CD4-positive, alpha-beta T cell (primary cell): ENCODE results near the gene CSRP1. TPM values are rescaled to one million over a fixed set of nuclear protein-coding genes. Genes with fewer than 3 reads are reported as not detected.

Experiments used
- ATAC-seq: fragments of 200-7000 bp; cut with Tn5 transposase; one replicate; pipeline ENCODE4 v1.10.0; 2022; ENCODE audit warnings: mild to moderate bottlenecking; ENCODE audit not compliant: poor library complexity
- CTCF ChIA-PET: fragments of 350-600 bp; sonication (Branson Sonifier 250); formaldehyde crosslinking; loops from one replicate; lab custom pipeline; 2021; ENCODE audit warnings: antibody characterized with exemption, inconsistent platforms; lab: Charles Lee
- POLR2A ChIA-PET: fragments of 350-600 bp; sonication (Branson Sonifier 250); formaldehyde crosslinking; loops from one replicate; lab custom pipeline; 2021; ENCODE audit warnings: antibody characterized with exemption, inconsistent platforms; lab: Charles Lee
- DNase-seq, 14 experiments: peaks; one replicate each; pipeline ENCODE4 v3.0.0-alpha.2; 2013 to 2020; ENCODE audit warnings: mixed read lengths in 2 of 14
- H3K27ac ChIP-seq, 2 donors: one replicate each; pipeline versions ENCODE4 v1.5.1 to v1.7.0; 2013; ENCODE audit warnings: low read length in 2 of 2, low read depth in 1 of 2, mild to moderate bottlenecking in 1 of 2
- H3K27me3 ChIP-seq, 2 experiments: 1 replicate in 1 of 2; 2 replicates in 1 of 2; pipeline versions ENCODE4 v1.6.1 to v1.7.0; 2013; ENCODE audit warnings: low read length in 2 of 2, control low read depth in 1 of 2, mild to moderate bottlenecking in 1 of 2, moderate library complexity in 1 of 2; ENCODE audit not compliant: insufficient read depth in 2 of 2, control insufficient read depth in 1 of 2
- H3K36me3 ChIP-seq: one replicate; pipeline ENCODE4 v1.6.1; 2013; ENCODE audit warnings: low read length, control low read depth; ENCODE audit not compliant: insufficient read depth
- H3K4me1 ChIP-seq: one replicate; pipeline ENCODE4 v1.6.1; 2013; ENCODE audit warnings: low read length, control low read depth; ENCODE audit not compliant: insufficient read depth
- H3K4me3 ChIP-seq: one replicate; pipeline ENCODE4 v1.5.1; 2013; ENCODE audit warnings: mild to moderate bottlenecking, low read length, moderate library complexity
- H3K9me3 ChIP-seq, 2 experiments: 1 replicate in 1 of 2; 2 replicates in 1 of 2; pipeline versions ENCODE4 v1.6.1 to v1.7.0; 2013; ENCODE audit warnings: low read length in 2 of 2, mild to moderate bottlenecking in 2 of 2, control low read depth in 1 of 2, moderate library complexity in 1 of 2; ENCODE audit not compliant: control insufficient read depth in 1 of 2, insufficient read depth in 1 of 2
- H3K27ac Mint-ChIP-seq: one replicate; pipeline ENCODE4 v1.8.0; 2020; ENCODE audit warnings: mixed read lengths
- H3K27me3 Mint-ChIP-seq: one replicate; pipeline ENCODE4 v1.8.0; 2021; ENCODE audit warnings: mixed read lengths
- H3K36me3 Mint-ChIP-seq: one replicate; pipeline ENCODE4 v1.8.0; 2021; ENCODE audit warnings: low read depth, mixed read lengths
- H3K4me1 Mint-ChIP-seq: one replicate; pipeline ENCODE4 v1.8.0; 2021; ENCODE audit warnings: low read depth, mixed read lengths
- H3K4me3 Mint-ChIP-seq: one replicate; pipeline ENCODE4 v1.8.0; 2020; ENCODE audit warnings: mild to moderate bottlenecking, mixed read lengths
- H3K9me3 Mint-ChIP-seq: one replicate; pipeline ENCODE4 v1.8.0; 2020; ENCODE audit warnings: mixed read lengths
- CTCF ChIP-seq: fragments of 200-600 bp; IDR thresholded peaks from one replicate; pipeline ENCODE4 v1.8.0; 2022; ENCODE audit warnings: antibody characterized with exemption, mild to moderate bottlenecking
- intact Hi-C, 2 experiments: fragments of 100-400 bp; cut with DNase I in 1 of 2; cut with micrococcal nuclease in 1 of 2; formaldehyde crosslinking; loops; one replicate each; pipeline versions ENCODE4 v1.15.1 to v1.9.0; 2023 to 2025; cut with DNase I, micrococcal nuclease
- total RNA-seq, 174 experiments: library from RNA in 2 of 174; stranded (reverse) in 2 of 174; gene quantifications; one replicate each; pipeline ENCODE4 v1.2.3 and lab custom pipeline; 2021 to 2026

Gene CSRP1
- total RNA-seq, 2 experiments from 2014 or later, result 34.8 to 39.9 TPM

GRCh38 chr1:201465698-201466290, 41.1 kb downstream of the CSRP1 start:
- POLR2A ChIA-PET, result no interaction called here
- no peak for TF ChIP-seq CTCF
- CTCF ChIA-PET, result no interaction called here
- intact Hi-C loops, result no loop called here
- Histone ChIP-seq H3K9me3 (peaks cover 0 to 7% of the 10 kb centered on the region in 2 experiments), H3K4me1 (peaks cover 9% of the 10 kb centered on the region), H3K36me3 (no peaks in the 10 kb centered on the region), H3K27ac (no peak overlapping the region), H3K27me3 (peaks cover 21 to 24% of the 10 kb centered on the region in 2 experiments), H3K4me3 (no peak overlapping the region)
- ATAC-seq (no peak), DNase-seq (no peak)
- H3K27me3 Mint-ChIP-seq, result peaks cover 29% of the 10 kb centered on the region
- H3K27ac Mint-ChIP-seq, result no peak overlapping the region
- H3K36me3 Mint-ChIP-seq, result no peaks in the 10 kb centered on the region
- no peaks in the 10 kb centered on the region for H3K9me3 Mint-ChIP-seq
- no peak overlapping the region for H3K4me3 Mint-ChIP-seq
- peaks cover 7% of the 10 kb centered on the region for H3K4me1 Mint-ChIP-seq

- intact Hi-C loops, result no loop called here
- ChIA-PET POLR2A (no interaction called here), CTCF (no interaction called here)
- Histone ChIP-seq H3K4me1 (peaks cover 2% of the 10 kb centered on the region), H3K36me3 (no peaks in the 10 kb centered on the region), H3K4me3 (no peak overlapping the region), H3K27ac (no peak overlapping the region), H3K27me3 (peaks cover 5 to 6% of the 10 kb centered on the region in 2 experiments), H3K9me3 (peaks cover 0 to 4% of the 10 kb centered on the region in 2 experiments)
- Mint-ChIP-seq H3K4me3 (no peak overlapping the region), H3K27ac (no peak overlapping the region), H3K36me3 (no peaks in the 10 kb centered on the region), H3K4me1 (no peaks in the 10 kb centered on the region), H3K27me3 (peaks cover 14% of the 10 kb centered on the region), H3K9me3 (no peaks in the 10 kb centered on the region)
- no peak for TF ChIP-seq CTCF
- DNase-seq (no peak), ATAC-seq (no peak)
These were observed 43.8 kb downstream of the CSRP1 start for GRCh38 chr1:201463071-201463552.

GRCh38 chr1:201461645-201462441, 45.1 kb downstream of the CSRP1 start:
- Histone ChIP-seq H3K4me1 (no peaks in the 10 kb centered on the region), H3K27me3 (peaks cover 0 to under 1% of the 10 kb centered on the region in 2 experiments), H3K4me3 (no peak overlapping the region), H3K27ac (no peak overlapping the region), H3K9me3 (no peaks in the 10 kb centered on the region), H3K36me3 (no peaks in the 10 kb centered on the region)
- no peaks in the 10 kb centered on the region for H3K36me3 Mint-ChIP-seq
- no peaks in the 10 kb centered on the region for H3K9me3 Mint-ChIP-seq
- ATAC-seq, result no peak
- ChIA-PET POLR2A (no interaction called here), CTCF (no interaction called here)
- no peak for TF ChIP-seq CTCF
- no peaks in the 10 kb centered on the region for H3K4me1 Mint-ChIP-seq
- H3K27ac Mint-ChIP-seq, result no peak overlapping the region
- peaks cover 7% of the 10 kb centered on the region for H3K27me3 Mint-ChIP-seq
- no peak for DNase-seq
- intact Hi-C loops, result no loop called here
- no peak overlapping the region for H3K4me3 Mint-ChIP-seq
